ENCODE results near the gene MYOM3. TPM values are rescaled to one million over a fixed set of nuclear protein-coding genes. Genes with fewer than 3 reads are reported as not detected.

Gene MYOM3
- polyA plus RNA-seq, 1 donor from 2014 or later, result not detected

DNA sequence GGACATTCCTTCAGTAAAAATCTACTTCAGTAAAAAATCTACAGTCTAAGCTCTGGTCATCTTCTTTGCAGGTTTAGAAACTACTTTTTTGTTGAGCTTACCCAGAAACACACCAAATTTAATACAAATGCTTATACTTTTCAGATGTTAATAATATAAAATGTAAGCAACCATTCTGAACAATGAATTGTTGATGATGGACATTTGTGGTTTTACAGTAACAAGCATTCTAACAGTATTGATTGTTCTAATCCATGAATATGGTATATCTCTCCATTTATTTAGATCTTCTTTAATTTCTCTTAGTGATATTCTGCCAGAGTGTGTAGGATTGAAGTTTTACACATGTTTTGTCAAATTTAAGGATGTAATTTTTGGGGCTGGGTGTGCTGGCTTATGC, 104.9 kb downstream of the MYOM3 start:
- no peaks in the 10 kb centered on the region for H3F3A ChIP-seq (ENCODE audit: insufficient read depth, low read length, poor library complexity, severe bottlenecking)
- H3K79me2 ChIP-seq (replicated peaks; ENCODE audit: insufficient read depth, low read length), result no peaks in the 10 kb centered on the region
- no peaks in the 10 kb centered on the region for H3K36me3 ChIP-seq (ENCODE audit: insufficient read depth, low read length)
- no peaks in the 10 kb centered on the region for H3K9me2 ChIP-seq (ENCODE audit: insufficient read depth, low read length)
- no peaks in the 10 kb centered on the region for H3K27me3 ChIP-seq (ENCODE audit: insufficient read depth, low read depth, low read length)
- no peak overlapping the region for H3K9ac ChIP-seq (ENCODE audit: low read length)
- no peak overlapping the region for H3K4me2 ChIP-seq (ENCODE audit: low read length)
- H3K27ac ChIP-seq (ENCODE audit: low read length), result no peak overlapping the region
- H3K4me3 ChIP-seq (ENCODE audit: low read length), result no peak overlapping the region
- no peaks in the 10 kb centered on the region for H3K9me3 ChIP-seq (ENCODE audit: low read length)
- H4K20me1 ChIP-seq (ENCODE audit: insufficient read depth), result no peaks in the 10 kb centered on the region
- H2AFZ ChIP-seq (ENCODE audit: low read depth, low read length), result no peak overlapping the region
- TF ChIP-seq EZH2 (IDR thresholded peaks at IDR 0.05; ENCODE audit: borderline replicate concordance, insufficient read depth, low read length, poor library complexity, severe bottlenecking) (no peak), SMC3 (conservative IDR thresholded peaks at IDR 0.05; ENCODE audit: poor library complexity) (no peak), POLR2AphosphoS5 (IDR thresholded peaks at IDR 0.05) (no peak), TAF1 (IDR thresholded peaks at IDR 0.05; ENCODE audit: low read depth) (no peak), RAD21 (conservative IDR thresholded peaks at IDR 0.05) (no peak), MXI1 (conservative IDR thresholded peaks at IDR 0.05; ENCODE audit: poor library complexity, severe bottlenecking) (no peak), EP300 (conservative IDR thresholded peaks at IDR 0.05; ENCODE audit: poor library complexity, severe bottlenecking) (no peak)
- TF ChIP-seq, protein P1, sequence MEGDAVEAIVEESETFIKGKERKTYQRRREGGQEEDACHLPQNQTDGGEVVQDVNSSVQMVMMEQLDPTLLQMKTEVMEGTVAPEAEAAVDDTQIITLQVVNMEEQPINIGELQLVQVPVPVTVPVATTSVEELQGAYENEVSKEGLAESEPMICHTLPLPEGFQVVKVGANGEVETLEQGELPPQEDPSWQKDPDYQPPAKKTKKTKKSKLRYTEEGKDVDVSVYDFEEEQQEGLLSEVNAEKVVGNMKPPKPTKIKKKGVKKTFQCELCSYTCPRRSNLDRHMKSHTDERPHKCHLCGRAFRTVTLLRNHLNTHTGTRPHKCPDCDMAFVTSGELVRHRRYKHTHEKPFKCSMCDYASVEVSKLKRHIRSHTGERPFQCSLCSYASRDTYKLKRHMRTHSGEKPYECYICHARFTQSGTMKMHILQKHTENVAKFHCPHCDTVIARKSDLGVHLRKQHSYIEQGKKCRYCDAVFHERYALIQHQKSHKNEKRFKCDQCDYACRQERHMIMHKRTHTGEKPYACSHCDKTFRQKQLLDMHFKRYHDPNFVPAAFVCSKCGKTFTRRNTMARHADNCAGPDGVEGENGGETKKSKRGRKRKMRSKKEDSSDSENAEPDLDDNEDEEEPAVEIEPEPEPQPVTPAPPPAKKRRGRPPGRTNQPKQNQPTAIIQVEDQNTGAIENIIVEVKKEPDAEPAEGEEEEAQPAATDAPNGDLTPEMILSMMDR (IDR thresholded peaks at IDR 0.05; ENCODE audit: poor library complexity, severe bottlenecking), result no peak
- TF ChIP-seq, protein P2, sequence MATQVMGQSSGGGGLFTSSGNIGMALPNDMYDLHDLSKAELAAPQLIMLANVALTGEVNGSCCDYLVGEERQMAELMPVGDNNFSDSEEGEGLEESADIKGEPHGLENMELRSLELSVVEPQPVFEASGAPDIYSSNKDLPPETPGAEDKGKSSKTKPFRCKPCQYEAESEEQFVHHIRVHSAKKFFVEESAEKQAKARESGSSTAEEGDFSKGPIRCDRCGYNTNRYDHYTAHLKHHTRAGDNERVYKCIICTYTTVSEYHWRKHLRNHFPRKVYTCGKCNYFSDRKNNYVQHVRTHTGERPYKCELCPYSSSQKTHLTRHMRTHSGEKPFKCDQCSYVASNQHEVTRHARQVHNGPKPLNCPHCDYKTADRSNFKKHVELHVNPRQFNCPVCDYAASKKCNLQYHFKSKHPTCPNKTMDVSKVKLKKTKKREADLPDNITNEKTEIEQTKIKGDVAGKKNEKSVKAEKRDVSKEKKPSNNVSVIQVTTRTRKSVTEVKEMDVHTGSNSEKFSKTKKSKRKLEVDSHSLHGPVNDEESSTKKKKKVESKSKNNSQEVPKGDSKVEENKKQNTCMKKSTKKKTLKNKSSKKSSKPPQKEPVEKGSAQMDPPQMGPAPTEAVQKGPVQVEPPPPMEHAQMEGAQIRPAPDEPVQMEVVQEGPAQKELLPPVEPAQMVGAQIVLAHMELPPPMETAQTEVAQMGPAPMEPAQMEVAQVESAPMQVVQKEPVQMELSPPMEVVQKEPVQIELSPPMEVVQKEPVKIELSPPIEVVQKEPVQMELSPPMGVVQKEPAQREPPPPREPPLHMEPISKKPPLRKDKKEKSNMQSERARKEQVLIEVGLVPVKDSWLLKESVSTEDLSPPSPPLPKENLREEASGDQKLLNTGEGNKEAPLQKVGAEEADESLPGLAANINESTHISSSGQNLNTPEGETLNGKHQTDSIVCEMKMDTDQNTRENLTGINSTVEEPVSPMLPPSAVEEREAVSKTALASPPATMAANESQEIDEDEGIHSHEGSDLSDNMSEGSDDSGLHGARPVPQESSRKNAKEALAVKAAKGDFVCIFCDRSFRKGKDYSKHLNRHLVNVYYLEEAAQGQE (IDR thresholded peaks at IDR 0.05; ENCODE audit: borderline replicate concordance), result no peak

Other genes starting within 250 kb of the MYOM3 start
- gene FUCA1, start 243.8 kb downstream of the MYOM3 start, polyA plus RNA-seq, result 38.5 and 50.6 TPM in 2 replicates
- gene CNR2, start 198.8 kb downstream of the MYOM3 start, polyA plus RNA-seq, result not detected in 2 replicates
- 97.1 and 100 TPM in 2 replicates for gene PNRC2, start 152.3 kb downstream of the MYOM3 start, polyA plus RNA-seq
- gene SRSF10, start 131.8 kb downstream of the MYOM3 start, polyA plus RNA-seq, result 165 and 201 TPM in 2 replicates
- gene IL22RA1, start 31.0 kb upstream of the MYOM3 start, polyA plus RNA-seq, result not detected in 2 replicates
- gene IFNLR1, start 75.2 kb upstream of the MYOM3 start, polyA plus RNA-seq, result 0.16 and 0.32 TPM in 2 replicates
- gene GRHL3, start 207.2 kb upstream of the MYOM3 start, polyA plus RNA-seq, result not detected in 2 replicates

Measured in neural cell (in vitro differentiated cells).